GM12891 (cell line): ENCODE measurements around the gene GFPT2.

Source experiments
- PAX5 ChIP-seq: IDR thresholded peaks from 2 replicates; pipeline ENCODE4 v1.6.1; 2011; ENCODE audit warnings: low read length, moderate library complexity, mild to moderate bottlenecking; ENCODE audit not compliant: insufficient read depth, severe bottlenecking
- POLR2A ChIP-seq: IDR thresholded peaks from 2 replicates; pipeline ENCODE4 v1.6.1; 2011; ENCODE audit warnings: low read depth, low read length, control low read depth
- POLR2AphosphoS5 ChIP-seq: IDR thresholded peaks from 2 replicates; pipeline ENCODE4 v1.6.1; 2011; ENCODE audit warnings: low read depth, low read length, control low read depth
- SPI1 ChIP-seq: IDR thresholded peaks from 2 replicates; pipeline ENCODE4 v1.6.1; 2011; ENCODE audit warnings: low read depth, low read length, control low read depth
- TAF1 ChIP-seq: IDR thresholded peaks from 2 replicates; pipeline ENCODE4 v1.6.1; 2011; ENCODE audit warnings: low read depth, low read length, control low read depth

- TF ChIP-seq POLR2A (no peak), POLR2AphosphoS5 (no peak), SPI1 (no peak), PAX5 (no peak), TAF1 (no peak)
Observed at GRCh38 chr5:180334176-180334575, 19.0 kb downstream of the GFPT2 start.
